ENCODE measurements around the gene UNC13D.
A peak's percentile ranks its signal among the peaks of the same experiment; 100 is the strongest.

Gene UNC13D

DNA sequence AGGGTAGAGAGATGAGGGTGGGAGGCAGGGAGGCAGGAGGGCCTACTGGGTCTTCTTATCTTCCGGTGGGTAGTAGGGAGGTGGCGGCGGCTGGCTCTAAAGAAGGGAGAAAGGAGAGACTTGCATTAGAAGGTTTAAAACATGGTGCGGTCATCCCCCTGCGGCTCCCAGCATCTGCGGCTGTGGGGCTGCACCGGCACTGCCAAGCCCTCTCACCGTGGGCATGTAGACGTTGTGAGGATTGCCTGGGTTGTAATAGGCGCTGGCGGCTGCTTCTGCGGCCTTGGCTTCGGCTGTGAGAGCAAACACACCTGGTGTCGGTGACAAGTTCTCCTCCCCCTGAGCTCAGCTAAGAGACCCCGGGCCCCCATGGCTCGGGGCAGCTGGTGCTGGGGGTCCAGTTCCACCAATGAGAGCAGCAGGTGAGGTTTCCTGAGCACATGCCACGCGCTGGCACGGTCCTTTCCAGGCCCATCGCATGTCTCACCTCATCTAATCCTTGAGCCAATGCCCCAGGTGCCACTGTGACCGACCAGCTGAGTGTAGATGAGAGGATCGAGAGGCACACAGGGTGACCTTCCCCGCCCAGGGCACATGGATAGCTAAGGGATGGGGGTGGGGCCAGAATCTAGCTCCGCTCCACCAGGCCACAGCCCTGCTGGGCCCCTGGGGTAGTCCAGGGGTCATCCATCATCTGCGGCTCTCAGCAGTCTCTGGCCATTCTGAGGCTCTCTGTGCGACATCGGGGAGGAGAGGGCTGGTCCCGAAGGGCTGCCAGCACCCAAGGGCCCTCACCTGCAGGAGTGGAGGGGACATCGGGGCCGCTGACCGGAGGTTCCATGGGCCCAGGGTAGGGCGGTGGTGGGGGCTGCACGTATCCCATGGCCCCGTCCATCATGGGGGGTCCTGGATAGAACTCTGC lies 2.7 kb upstream of the UNC13D start:
- Histone ChIP-seq H3K4me3 (ENCODE audit: low read depth, low read length) (no peak overlapping the region), H3K27me3 (replicated peaks) (no peaks in the 10 kb centered on the region), H3K36me3 (replicated peaks) (peaks cover 55% of the 10 kb centered on the region), H3K27ac (no peak overlapping the region)
- no peak for DNase-seq
- TF ChIP-seq, protein P1, sequence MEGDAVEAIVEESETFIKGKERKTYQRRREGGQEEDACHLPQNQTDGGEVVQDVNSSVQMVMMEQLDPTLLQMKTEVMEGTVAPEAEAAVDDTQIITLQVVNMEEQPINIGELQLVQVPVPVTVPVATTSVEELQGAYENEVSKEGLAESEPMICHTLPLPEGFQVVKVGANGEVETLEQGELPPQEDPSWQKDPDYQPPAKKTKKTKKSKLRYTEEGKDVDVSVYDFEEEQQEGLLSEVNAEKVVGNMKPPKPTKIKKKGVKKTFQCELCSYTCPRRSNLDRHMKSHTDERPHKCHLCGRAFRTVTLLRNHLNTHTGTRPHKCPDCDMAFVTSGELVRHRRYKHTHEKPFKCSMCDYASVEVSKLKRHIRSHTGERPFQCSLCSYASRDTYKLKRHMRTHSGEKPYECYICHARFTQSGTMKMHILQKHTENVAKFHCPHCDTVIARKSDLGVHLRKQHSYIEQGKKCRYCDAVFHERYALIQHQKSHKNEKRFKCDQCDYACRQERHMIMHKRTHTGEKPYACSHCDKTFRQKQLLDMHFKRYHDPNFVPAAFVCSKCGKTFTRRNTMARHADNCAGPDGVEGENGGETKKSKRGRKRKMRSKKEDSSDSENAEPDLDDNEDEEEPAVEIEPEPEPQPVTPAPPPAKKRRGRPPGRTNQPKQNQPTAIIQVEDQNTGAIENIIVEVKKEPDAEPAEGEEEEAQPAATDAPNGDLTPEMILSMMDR (IDR thresholded peaks at IDR 0.05; ENCODE audit: low read depth, low read length, missing control alignments): no peak
- in situ Hi-C loops (cut with HindIII; ENCODE audit: low pct_ligation_motif_present, low sequenced_read_pairs): no loop called here

DNA sequence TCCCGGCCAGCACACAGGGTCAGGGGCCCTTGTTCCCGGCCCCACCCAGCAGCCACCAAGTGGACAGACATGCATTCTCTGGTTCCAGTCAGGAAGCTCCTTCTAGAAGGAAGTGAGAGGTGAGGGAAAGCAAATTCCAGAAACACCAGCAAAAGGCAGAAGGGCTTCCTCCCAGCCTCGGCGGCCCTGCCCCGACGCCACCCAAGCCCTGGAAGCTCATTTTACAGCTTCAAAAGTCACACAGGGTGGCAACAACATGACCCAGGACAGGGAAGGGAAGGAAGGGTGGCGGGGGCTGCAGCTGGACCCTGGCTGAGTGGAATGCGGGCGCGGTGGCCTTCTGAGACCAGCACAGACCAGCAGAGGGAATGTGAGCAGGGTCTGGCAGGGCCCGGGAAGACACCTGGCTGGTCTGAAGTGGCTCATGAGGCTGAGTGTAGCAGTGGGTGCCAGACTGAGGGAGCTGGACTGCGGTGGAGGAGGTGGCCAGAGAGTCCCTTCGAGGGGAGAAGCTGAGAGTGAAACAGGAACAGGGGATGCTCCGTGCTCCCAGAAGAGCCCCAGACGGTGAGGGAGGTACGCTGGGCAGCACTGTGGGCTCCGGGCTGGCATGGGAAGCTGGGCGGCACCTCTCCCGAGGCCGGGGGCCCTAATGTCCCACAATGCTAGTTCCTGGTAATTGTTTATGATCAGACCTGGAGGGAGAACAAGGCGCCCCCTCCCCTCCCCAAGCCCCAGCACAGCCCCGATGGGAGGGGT lies 1.9 kb upstream of the UNC13D start:
- TF ChIP-seq, protein P1 (IDR thresholded peaks at IDR 0.05; ENCODE audit: low read depth, low read length, missing control alignments): no peak
- H3K27ac ChIP-seq: no peak overlapping the region
- H3K36me3 ChIP-seq (replicated peaks): peaks cover 50% of the 10 kb centered on the region
- H3K27me3 ChIP-seq (replicated peaks): no peaks in the 10 kb centered on the region
- no peak for DNase-seq
- in situ Hi-C loops (cut with HindIII; ENCODE audit: low pct_ligation_motif_present, low sequenced_read_pairs): no loop called here
- H3K4me3 ChIP-seq (ENCODE audit: low read depth, low read length): no peak overlapping the region

- TF ChIP-seq, protein P1 (IDR thresholded peaks at IDR 0.05; ENCODE audit: low read depth, low read length, missing control alignments): peak; percentile 84
- peaks cover 41% of the 10 kb centered on the region for H3K36me3 ChIP-seq (replicated peaks)
- DNase-seq: peak; percentile 66
- in situ Hi-C loops (cut with HindIII; ENCODE audit: low pct_ligation_motif_present, low sequenced_read_pairs): no loop called here
- H3K27me3 ChIP-seq (replicated peaks): no peaks in the 10 kb centered on the region
- H3K27ac ChIP-seq: no peak overlapping the region
- H3K4me3 ChIP-seq (ENCODE audit: low read depth, low read length): no peak overlapping the region
Measured at GRCh38 chr17:75845058-75845711, 981 bp upstream of the UNC13D start.

DNA sequence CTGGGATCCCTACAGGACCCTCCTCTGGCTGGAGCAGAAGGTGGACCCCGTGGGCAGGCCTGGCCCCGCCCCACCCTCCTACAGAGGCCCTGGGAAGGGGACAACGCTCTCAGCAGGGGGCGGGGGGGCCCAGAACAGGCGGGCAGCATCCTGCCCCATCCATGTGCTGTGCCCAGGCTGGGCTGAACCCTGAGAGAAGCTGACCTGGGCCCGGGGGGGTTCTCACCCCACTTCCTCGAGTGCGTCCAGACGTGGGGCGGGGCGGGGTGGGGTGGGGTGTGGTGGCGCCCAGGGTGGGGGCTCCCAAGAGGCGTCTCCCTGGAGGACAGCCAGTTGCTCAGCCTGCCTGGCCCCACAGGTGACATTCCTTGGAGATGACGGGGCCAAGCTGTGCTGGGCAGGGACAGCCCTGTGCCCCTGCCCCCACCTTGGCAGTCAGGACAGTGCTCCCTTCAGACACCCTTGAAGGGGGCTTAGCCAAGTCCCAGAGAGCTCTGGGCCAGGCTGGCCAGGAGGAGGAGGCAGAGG lies 390 bp upstream of the UNC13D start:
- no peak overlapping the region for H3K27ac ChIP-seq
- H3K27me3 ChIP-seq (replicated peaks): no peaks in the 10 kb centered on the region
- H3K36me3 ChIP-seq (replicated peaks): peaks cover 37% of the 10 kb centered on the region
- no peak for DNase-seq
- in situ Hi-C loops (cut with HindIII; ENCODE audit: low pct_ligation_motif_present, low sequenced_read_pairs): no loop called here
- H3K4me3 ChIP-seq (ENCODE audit: low read depth, low read length): no peak overlapping the region
- TF ChIP-seq, protein P1 (IDR thresholded peaks at IDR 0.05; ENCODE audit: low read depth, low read length, missing control alignments): no peak

DNA sequence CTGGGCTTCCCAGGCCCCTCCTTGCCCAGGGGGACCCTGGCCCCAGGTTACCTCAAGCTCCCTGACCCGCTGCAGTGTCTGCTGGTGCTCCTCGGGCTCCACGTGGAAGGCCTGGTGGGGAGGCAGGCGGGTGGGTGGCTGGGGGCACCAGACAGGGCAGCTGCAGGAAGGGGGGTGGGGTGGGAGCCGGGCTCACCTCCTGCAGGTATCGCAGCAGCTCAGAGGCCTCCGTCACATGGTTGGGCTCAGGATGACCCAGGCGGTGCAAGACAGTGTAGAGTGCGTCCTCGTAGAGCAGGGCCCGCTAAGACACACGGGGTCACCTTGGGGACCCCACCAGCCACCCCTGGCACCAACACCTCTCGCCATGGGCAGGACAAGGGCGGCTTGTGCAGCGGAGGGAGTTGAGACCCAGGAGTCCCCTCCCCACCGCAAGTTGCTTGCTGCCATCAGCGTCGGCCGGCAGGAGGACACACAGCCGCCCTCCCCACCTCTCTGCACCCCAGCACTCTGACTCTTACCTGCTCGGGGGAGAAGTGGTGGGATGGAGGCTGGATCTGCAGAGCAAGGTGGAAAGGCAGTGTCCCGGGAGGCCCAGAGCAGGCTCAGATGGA lies 1.1 kb downstream of the UNC13D start:
- H3K27ac ChIP-seq: no peak overlapping the region
- in situ Hi-C loops (cut with HindIII; ENCODE audit: low pct_ligation_motif_present, low sequenced_read_pairs): no loop called here
- peaks cover 22% of the 10 kb centered on the region for H3K36me3 ChIP-seq (replicated peaks)
- H3K4me3 ChIP-seq (ENCODE audit: low read depth, low read length): no peak overlapping the region
- TF ChIP-seq, protein P1 (IDR thresholded peaks at IDR 0.05; ENCODE audit: low read depth, low read length, missing control alignments): no peak
- no peaks in the 10 kb centered on the region for H3K27me3 ChIP-seq (replicated peaks)
- DNase-seq: no peak

All from brain microvascular endothelial cell (primary cell).